Measurements from ENCODE around the gene IMPDH2. TPM values are rescaled to one million over a fixed set of nuclear protein-coding genes. Genes with fewer than 3 reads are reported as not detected.

Gene IMPDH2
- total and polyA plus RNA-seq, 2 donors from 2014 or later = 99.9 to 132 TPM

- TF ChIP-seq CTCF (IDR thresholded peaks at IDR 0.05; ENCODE audit: borderline replicate concordance, extremely low read depth, insufficient read depth) = peak; percentile 36
- Histone ChIP-seq H3K4me3 (ENCODE audit: low read length in 3 of 3) (no peak overlapping the region), H3K4me1 (ENCODE audit: control insufficient read depth in 2 of 3, insufficient read depth in 2 of 3, low read depth in 1 of 3, low read length in 3 of 3) (peaks cover 0 to 12% (median 0%) of the 10 kb centered on the region in 3 donors), H3K9me3 (ENCODE audit: control insufficient read depth in 2 of 3, insufficient read depth in 1 of 3, low read length in 3 of 3) (no peaks in the 10 kb centered on the region), H3K36me3 (ENCODE audit: control insufficient read depth in 2 of 3, insufficient read depth in 3 of 3, low read length in 3 of 3) (peaks cover 0 to 31% (median 20%) of the 10 kb centered on the region in 3 donors), H3K9ac (ENCODE audit: low read length in 3 of 3) (no peak overlapping the region), H3K27me3 (ENCODE audit: control insufficient read depth, insufficient read depth, low read length) (no peaks in the 10 kb centered on the region), H3K27ac (ENCODE audit: low read depth in 2 of 2, low read length in 2 of 2) (no peak overlapping the region)
- FAIRE-seq = no peak
- intact Hi-C loops (cut with DNase I) = no loop called here
- peak; percentile 46 to 76 (median 55) for DNase-seq
These were observed 15.2 kb downstream of the IMPDH2 start for GRCh38 chr3:49013738-49014660.

- no peak for FAIRE-seq
- Histone ChIP-seq H3K9ac (ENCODE audit: low read length in 3 of 3) (no peak overlapping the region), H3K4me1 (ENCODE audit: control insufficient read depth in 2 of 3, insufficient read depth in 2 of 3, low read depth in 1 of 3, low read length in 3 of 3) (peaks cover 0 to 12% (median 2%) of the 10 kb centered on the region in 3 donors), H3K9me3 (ENCODE audit: control insufficient read depth in 2 of 3, insufficient read depth in 1 of 3, low read length in 3 of 3) (no peaks in the 10 kb centered on the region), H3K27ac (ENCODE audit: low read depth in 2 of 2, low read length in 2 of 2) (no peak overlapping the region), H3K27me3 (ENCODE audit: control insufficient read depth, insufficient read depth, low read length) (no peaks in the 10 kb centered on the region), H3K4me3 (ENCODE audit: low read length in 3 of 3) (no peak overlapping the region), H3K36me3 (ENCODE audit: control insufficient read depth in 2 of 3, insufficient read depth in 3 of 3, low read length in 3 of 3) (peaks cover 0 to 31% (median 20%) of the 10 kb centered on the region in 3 donors)
- TF ChIP-seq CTCF (IDR thresholded peaks at IDR 0.05; ENCODE audit: borderline replicate concordance, extremely low read depth, insufficient read depth) = no peak
- intact Hi-C loops (cut with DNase I) = no loop called here
- no peak for DNase-seq
These were observed 16.0 kb downstream of the IMPDH2 start for GRCh38 chr3:49013113-49013737.

- Histone ChIP-seq H3K36me3 (ENCODE audit: control insufficient read depth in 2 of 3, insufficient read depth in 3 of 3, low read length in 3 of 3) (peaks cover 0 to 31% (median 20%) of the 10 kb centered on the region in 3 donors), H3K4me1 (ENCODE audit: control insufficient read depth in 2 of 3, insufficient read depth in 2 of 3, low read depth in 1 of 3, low read length in 3 of 3) (peaks cover 0 to 10% (median 4%) of the 10 kb centered on the region in 3 donors), H3K27me3 (ENCODE audit: control insufficient read depth, insufficient read depth, low read length) (no peaks in the 10 kb centered on the region), H3K9me3 (ENCODE audit: control insufficient read depth in 2 of 3, insufficient read depth in 1 of 3, low read length in 3 of 3) (no peaks in the 10 kb centered on the region), H3K27ac (ENCODE audit: low read depth in 2 of 2, low read length in 2 of 2) (no peak overlapping the region), H3K4me3 (ENCODE audit: low read length in 3 of 3) (no peak overlapping the region), H3K9ac (ENCODE audit: low read length in 3 of 3) (no peak overlapping the region)
- TF ChIP-seq CTCF (IDR thresholded peaks at IDR 0.05; ENCODE audit: borderline replicate concordance, extremely low read depth, insufficient read depth) = no peak
- FAIRE-seq (no peak), DNase-seq (peak in 1 of 5 donors; percentile 75)
- intact Hi-C loops (cut with DNase I) = no loop called here
These were observed 16.7 kb downstream of the IMPDH2 start for GRCh38 chr3:49012441-49013017.
